AG09309 (cell line): ENCODE measurements around the gene DCLRE1A.

Experiments used
- DNase-seq: peaks from one replicate; pipeline ENCODE4 v3.0.0-alpha.2; 2010; ENCODE audit warnings: low read depth
- H3K4me3 ChIP-seq: 2 replicates; pipeline ENCODE4 v1.5.1; 2011; ENCODE audit warnings: mild to moderate bottlenecking, low read depth, low read length, moderate library complexity; ENCODE audit not compliant: control insufficient read depth
- TF ChIP-seq, protein P1 (sequence below): IDR thresholded peaks from 2 replicates; pipeline ENCODE4 v1.5.1; 2011; ENCODE audit warnings: mild to moderate bottlenecking, low read depth, low read length, inconsistent platforms; ENCODE audit not compliant: insufficient read depth, control insufficient read depth; ENCODE audit errors: missing control alignments

DCLRE1A gene

DNA sequence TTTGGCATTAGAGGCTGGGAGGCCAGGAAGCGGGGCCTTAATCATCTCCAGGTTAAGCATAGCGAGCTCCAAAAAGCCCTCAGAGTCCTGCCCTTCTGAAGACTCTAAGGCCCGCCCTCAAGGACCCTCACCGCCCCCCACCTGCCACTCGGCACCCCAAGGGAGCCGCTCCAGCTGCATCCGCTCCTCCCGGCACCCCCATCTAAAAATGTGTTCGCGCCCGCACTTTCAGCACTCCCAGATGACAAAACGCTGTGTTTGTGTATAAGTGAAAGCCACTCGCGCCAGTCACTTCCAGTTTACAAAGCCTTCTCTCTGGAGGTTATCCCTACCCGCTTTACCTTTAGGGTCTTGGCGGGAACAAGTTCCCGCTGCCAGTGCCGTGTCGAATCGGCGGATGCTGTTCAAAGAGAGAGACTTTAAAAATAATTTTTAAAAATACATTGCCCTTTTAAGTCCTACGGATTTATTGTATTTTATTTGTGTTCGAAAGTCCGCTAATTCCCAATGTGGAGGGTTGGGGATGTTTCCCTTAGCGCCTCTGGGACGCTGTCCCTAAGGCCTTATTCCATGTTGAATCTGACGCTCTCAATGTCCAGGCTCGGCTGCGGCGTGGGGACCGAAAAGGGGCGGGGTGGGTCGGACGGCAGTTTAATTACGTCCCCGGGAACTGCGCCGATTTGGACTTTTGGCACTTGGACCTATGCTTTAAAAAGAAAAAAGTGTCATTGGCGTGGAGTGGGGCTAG is at the start of gene DCLRE1A, which contains the start of gene NHLRC2:
DCLRE1A (minus strand) TSS at position 70 of the 748 bp plus-strand sequence. CDS start 900 bp downstream, outside the sequence.
NHLRC2 (plus strand) TSS at position 649 of the 748 bp plus-strand sequence. CDS start 212 bp downstream, outside the sequence.
- peak within 1 kb of the TSS; percentile 81 for H3K4me3 ChIP-seq
- TF ChIP-seq, protein P1, sequence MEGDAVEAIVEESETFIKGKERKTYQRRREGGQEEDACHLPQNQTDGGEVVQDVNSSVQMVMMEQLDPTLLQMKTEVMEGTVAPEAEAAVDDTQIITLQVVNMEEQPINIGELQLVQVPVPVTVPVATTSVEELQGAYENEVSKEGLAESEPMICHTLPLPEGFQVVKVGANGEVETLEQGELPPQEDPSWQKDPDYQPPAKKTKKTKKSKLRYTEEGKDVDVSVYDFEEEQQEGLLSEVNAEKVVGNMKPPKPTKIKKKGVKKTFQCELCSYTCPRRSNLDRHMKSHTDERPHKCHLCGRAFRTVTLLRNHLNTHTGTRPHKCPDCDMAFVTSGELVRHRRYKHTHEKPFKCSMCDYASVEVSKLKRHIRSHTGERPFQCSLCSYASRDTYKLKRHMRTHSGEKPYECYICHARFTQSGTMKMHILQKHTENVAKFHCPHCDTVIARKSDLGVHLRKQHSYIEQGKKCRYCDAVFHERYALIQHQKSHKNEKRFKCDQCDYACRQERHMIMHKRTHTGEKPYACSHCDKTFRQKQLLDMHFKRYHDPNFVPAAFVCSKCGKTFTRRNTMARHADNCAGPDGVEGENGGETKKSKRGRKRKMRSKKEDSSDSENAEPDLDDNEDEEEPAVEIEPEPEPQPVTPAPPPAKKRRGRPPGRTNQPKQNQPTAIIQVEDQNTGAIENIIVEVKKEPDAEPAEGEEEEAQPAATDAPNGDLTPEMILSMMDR: no peak
- DNase-seq: peak; percentile 28

DNA sequence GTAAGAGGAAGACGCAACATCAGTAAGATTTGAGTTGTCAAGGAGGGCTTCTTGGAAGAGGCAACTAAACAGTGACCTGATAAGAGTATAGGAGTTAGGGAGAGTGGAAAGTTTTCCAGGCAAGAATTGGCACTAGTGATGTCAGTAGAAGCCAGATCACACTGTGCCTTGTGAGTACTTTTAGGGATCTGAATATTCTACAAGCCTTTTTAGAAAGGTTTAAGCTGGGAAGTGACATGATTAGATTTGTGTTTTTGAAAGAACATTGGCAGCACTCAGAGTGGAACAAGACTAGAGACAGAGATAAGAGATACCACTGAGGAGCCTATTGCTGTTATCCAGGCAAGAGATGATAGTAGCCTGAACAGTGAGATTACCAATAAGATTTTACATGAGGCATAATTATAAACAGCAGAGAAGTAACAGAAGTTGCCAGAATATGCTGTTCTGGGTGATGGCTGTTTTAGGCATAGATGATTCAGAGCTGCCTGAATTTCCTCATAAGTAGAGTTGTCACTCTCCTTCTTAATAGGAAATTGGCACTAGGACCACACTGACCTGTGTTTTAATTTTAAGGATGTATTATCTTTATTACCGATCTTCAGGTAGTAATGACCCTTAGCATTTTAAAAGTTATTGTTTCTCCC is 46.2 kb upstream of the DCLRE1A start:
- no peak overlapping the region for H3K4me3 ChIP-seq
- TF ChIP-seq, protein P1: no peak
- DNase-seq: no peak

DNA sequence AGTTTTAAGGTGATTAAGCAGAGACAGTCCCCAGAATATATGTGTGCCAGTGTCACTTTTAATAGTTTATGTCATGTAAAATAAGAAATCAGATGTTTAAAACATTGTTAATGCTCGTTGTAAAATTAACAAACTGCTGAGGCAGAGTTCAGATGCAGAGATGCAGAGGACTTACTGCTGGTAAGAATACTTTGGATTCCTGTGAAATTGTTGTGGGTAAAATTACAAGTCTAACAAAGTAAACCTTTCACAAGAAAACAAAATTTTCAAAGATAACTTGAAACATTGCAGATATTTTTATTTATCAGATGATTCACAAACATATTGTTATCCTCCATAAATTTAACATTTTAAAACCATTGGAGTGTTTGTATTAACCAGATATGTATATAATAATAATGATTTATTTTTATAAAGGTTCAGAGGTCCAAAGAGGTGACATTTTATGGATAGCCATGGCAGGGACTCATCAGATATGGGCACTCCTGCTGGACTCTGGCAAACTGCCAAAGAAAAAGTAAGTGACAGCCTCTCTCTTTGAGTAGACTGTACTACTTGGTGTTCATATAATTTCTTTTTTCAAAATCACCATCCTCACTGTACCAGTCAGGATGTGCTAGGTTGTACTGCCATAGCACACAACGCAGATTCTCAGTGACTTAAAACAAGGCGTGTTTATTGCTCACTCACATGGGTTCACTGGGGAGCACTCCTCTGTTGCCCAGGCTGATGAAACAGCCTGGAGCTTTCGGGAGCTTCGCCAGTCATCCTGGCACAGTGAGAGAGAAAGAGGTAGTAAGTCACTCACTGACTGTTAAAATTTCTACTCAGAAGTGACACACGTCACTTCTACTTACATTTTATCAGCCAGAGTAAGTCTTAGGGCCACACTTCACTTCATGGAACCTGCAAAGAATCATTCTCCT is 44.1 kb upstream of the DCLRE1A start:
- TF ChIP-seq, protein P1: no peak
- no peak overlapping the region for H3K4me3 ChIP-seq
- DNase-seq: no peak

DNA sequence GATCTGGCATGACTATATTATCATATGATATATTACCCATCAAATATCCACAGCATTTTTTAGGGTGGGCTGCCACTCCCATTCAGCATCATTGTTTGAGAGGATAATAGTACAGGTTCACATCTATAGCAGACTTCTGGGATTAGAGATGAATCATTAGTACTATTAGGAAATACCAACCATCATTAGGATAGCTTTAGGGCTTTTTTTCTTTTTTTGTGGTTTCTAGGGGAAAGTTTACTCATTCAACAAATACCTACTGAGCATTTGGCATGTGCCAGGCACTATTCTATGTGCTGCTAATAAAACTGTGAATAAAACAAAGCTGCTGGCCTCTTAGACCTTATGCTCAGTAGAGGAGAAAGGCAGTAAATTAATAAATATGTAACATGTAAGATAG is 41.1 kb upstream of the DCLRE1A start:
- H3K4me3 ChIP-seq: no peak overlapping the region
- no peak for DNase-seq
- TF ChIP-seq, protein P1: no peak

DNA sequence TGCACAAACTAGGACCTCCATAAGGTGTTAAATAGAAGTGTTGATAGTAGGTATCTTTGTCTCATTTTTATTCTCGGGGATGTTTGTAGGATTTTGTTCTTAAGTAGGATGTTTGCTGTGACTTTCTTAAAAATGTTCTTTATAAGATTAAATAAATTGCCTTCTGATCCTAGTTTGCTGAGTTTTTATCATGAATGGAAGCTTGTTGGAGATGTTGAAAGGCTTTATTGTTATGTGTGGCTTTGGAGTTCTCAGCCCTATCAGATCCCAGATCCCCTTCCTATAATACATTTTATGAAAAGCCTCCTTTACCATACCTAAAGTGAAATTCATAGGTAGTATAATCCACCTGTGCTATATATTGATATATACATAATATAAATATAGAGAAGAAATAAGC is 40.7 kb upstream of the DCLRE1A start:
- TF ChIP-seq, protein P1: no peak
- no peak overlapping the region for H3K4me3 ChIP-seq
- no peak for DNase-seq

DNA sequence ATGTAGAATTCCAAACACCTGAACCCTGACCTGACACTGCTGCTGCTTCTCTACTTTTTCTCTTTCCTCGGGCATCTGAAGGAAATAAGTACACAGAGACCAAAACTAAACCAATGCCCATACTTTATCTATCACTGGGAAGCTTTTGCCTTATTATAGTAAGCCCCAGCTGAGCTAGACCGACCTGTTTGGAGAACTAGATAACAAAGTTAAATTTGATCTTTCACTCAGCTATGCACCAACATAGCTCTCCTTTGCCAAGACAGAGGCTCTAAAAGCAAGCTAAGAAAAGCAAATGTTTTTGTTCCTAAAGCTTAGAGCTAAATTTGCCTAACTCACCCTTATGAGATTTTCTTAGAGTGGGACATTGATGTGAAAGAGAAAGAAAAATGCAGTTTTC is 39.7 kb upstream of the DCLRE1A start:
- no peak overlapping the region for H3K4me3 ChIP-seq
- no peak for DNase-seq
- TF ChIP-seq, protein P1: no peak
